ENCODE data around the gene SLC2A9.

SLC2A9 gene

DNA sequence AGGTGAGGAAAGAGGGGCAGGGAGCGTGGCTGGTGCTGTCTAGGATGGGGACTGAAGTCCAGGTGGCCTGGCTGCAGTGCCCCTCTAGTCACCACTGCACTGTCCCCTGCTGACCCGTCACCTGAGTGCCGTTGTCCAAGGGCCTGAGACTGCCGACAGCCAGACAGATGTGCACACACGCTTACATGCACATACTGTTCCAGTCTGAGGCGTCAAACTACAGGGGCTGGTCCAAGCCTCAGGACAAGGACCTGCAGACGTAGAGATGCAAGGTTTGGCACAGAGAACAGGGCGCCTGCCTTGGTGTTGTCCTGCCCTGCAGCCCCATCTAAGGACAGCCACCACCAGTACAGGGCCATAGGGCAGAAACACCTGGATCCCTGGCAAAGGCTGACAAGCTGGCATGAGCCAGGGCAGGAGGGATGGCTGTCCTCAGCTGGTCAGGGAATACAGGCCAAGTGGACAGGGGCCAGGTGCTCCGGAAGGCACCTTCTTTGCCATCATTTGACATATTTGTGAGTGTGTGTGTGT, 1.7 kb downstream of the SLC2A9 start:
- no peak for DNase-seq (ENCODE audit: low spot score)

GRCh38 chr4:10018818-10019461, 2.4 kb downstream of the SLC2A9 start:
- peak; percentile 94 for DNase-seq (ENCODE audit: low spot score)

- no peak for DNase-seq (ENCODE audit: low spot score)
These were observed 4.0 kb downstream of the SLC2A9 start for GRCh38 chr4:10017037-10017893.

GRCh38 chr4:10016169-10016568, 5.1 kb downstream of the SLC2A9 start:
- no peak for DNase-seq (ENCODE audit: low spot score)

- no peak for DNase-seq (ENCODE audit: low spot score)
These were observed 6.0 kb downstream of the SLC2A9 start for GRCh38 chr4:10015140-10015753.

DNA sequence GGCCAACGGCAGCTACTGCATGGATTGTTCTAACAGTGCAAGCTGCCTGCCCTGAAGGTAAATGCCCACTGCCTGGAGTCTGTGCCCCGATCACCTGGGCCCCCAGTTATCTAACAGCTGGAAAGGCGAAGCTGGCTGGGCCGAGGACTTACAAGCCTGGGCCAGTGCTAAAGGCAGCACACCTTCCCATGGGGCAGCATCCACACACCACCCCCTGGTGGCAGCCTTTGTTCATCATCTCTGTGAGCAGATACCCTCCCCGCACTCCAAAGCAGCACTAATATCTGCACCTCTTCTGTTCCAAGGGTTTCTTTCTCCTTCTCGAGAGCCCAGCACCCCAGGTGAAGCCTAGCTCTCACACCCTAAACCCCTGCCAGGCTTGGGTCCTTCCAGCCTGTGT, 7.6 kb downstream of the SLC2A9 start:
- no peak for DNase-seq (ENCODE audit: low spot score)

GRCh38 chr4:10011885-10012284, 9.4 kb downstream of the SLC2A9 start:
- no peak for DNase-seq (ENCODE audit: low spot score)

- no peak for DNase-seq (ENCODE audit: low spot score)
These were observed 10.0 kb downstream of the SLC2A9 start for GRCh38 chr4:10011277-10011676.

DNA sequence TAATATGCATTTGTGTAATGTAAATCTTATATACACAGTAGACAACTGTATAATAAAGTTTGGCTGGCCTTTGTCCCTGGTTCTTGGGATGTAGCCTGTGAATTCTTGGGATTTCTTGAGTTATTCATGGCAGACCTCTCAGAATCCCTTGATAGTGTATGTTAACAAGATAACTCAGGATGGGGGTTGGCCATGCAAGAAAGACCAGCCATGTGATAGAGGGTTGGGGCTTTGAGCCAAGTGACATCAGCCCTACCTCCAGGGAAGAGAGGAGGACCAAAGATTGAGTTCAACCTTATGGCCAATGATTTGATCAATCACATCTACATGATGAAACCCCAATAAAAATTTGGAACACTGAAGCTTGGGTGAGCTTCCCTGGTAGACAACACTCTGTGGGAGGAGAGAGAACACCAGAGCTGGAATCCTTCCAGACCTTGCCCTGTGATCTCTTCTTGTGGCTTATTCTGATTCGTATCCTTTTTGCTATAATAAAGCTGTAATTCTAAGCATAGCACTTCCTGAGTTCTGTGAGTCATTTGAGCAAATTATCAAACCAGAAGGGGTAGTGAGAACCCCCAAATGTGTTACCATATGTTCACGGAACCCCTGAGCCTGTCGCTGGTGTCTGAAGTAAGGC, 11.3 kb downstream of the SLC2A9 start:
- no peak for DNase-seq (ENCODE audit: low spot score)

GRCh38 chr4:10008609-10009005, 12.7 kb downstream of the SLC2A9 start:
- no peak for DNase-seq (ENCODE audit: low spot score)

DNA sequence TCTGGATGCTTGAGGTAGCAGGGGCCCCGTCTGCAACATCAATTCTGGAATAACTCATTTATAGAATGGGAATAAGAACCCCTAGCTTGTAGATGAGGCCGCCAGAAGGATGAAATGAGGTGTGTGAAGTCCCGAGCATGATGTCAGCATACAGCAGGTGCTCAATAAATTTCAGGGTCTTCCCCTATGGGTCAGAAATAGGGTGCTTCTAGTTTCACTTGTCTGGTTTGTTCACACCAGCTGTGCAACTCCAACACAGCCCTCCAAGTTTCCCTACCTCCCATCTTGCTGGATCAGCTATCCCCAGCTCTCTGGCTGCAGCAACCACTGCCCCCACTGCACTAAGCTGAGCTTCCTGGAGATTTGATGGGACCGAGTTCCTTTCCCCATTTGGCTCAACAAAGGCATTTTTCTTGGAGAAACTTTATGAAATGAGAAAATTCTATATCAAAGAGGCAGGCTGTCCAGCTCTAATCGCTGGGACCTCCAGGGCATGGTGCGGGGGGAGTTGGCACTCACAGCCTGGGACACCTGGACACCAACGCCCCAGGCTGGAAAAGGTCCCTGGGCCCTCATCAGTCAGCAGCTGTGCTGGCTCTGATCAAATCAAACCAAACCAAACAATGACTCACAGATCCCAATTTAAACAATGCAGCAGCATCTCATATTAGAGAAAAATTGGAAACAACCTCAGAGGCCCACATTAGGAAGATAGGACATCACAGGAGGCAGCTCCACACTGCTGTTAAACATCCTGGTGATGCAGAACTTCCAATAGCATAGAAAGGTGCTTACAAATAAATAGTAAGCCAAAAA, 13.3 kb downstream of the SLC2A9 start:
- DNase-seq (ENCODE audit: low spot score) = no peak

DNA sequence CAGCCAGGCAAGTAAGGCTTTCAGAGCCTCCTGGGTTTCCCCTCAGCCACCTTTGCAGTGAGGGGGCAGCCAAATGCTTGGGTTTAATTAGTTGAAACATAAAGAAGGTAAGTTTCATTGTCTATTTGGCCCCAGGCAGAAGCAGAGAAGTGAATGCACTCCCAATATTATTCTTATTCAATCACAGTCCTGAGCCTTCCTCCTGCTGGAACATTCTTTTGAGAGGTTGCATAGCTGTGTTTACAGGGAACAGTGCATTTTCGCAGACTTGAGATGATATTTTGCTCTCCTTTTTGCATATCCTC, 13.9 kb downstream of the SLC2A9 start:
- DNase-seq (ENCODE audit: low spot score) = no peak

DNA sequence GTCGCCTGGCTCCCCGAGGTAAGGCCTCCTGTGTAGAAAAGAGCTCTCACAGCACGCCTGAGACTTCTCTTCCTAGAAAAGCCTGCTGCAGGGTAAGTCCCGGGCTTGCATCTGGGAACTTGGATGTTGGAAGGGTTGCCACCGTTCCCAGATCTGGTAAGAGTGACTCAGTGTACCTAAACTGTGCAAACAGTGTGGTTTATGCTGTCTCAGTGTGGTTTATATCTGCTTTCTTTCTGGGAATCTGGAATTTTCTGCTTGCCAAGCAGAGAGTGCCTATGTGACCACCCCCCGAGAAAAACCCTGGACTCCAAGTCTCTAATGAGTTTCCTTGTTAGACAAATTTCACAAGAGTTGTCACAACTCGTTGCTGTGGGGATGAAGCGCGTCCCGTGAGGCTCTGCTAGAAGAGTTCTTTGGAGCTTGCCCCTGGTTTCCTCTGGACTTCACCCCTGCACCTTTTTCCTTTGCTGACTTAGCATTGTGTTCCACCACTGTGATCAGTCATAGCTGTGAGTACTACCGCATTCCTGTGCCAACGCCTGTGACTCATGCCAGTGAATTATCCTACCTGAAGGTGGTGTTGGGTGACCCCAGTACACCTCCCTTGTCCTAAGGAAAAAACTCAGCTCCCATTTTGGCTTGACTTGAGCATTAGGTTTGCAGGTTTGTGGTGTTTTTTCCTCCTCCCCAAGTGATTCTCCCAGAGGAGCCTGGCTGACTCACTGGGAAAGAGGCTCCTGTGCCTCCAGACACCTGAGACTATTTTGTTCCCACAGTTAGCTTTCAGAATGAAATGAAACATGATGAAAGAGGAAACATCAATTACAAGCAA, 14.5 kb downstream of the SLC2A9 start:
- DNase-seq (ENCODE audit: low spot score) = no peak

DNA sequence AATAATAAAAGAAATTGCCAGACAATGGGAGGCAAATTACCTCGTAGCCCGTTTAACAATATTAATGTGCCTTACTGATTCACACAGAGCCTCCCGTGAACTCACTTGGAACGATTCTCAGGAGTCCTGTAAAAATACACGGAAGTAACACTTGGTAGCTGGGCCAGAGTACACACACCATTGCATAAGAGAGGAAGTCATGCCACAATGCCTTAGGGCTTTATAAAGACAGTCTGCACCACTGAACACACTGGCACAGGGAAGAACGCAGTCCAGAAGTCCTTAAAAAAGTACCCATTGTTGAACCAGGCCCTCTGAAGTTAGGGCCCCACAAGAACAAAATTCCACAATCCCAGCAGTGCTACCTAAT, 15.1 kb downstream of the SLC2A9 start:
- DNase-seq (ENCODE audit: low spot score) = no peak

GRCh38 chr4:10005632-10006031, 15.7 kb downstream of the SLC2A9 start:
- no peak for DNase-seq (ENCODE audit: low spot score)

DNA sequence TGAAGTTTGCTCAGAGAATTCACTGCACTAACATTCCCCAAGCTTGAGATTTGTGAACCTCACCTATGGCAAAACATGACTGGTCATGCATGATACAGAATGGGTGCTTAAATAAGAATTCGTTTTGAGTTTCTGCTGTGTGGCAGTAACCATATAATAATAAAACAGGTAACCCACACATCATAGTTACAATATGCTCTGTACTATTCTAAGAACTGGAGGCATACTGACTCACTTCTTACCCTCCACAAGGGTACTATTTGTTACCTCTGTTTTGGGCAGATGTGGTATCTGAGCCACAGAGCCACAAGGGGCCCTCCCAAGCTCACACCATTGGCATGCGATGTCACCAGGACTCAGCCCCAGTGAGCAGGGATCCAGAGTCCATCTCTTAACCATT, 17.6 kb downstream of the SLC2A9 start:
- DNase-seq (ENCODE audit: low spot score) = no peak

GRCh38 chr4:10002278-10002677, 19.0 kb downstream of the SLC2A9 start:
- no peak for DNase-seq (ENCODE audit: low spot score)

DNA sequence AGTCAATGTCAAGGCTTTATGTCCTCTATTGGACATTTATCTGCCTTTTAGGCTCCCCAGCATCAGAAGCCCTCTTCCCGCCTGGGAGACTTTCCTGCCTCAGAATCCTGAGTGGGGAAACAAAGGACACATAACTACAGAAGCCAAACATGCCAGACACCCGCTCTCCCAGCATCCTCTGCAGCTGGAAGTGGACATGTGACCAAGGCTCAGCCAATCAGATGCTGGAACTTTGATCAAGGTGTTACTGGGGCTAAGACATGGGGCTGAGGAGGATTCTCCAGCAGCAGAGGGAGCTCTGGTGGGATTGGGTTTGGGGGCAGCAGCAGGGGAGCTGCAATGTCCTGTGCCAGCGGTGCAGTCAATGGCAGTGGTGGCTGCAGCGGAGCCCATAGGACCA, 19.5 kb downstream of the SLC2A9 start:
- DNase-seq (ENCODE audit: low spot score) = no peak

DNA sequence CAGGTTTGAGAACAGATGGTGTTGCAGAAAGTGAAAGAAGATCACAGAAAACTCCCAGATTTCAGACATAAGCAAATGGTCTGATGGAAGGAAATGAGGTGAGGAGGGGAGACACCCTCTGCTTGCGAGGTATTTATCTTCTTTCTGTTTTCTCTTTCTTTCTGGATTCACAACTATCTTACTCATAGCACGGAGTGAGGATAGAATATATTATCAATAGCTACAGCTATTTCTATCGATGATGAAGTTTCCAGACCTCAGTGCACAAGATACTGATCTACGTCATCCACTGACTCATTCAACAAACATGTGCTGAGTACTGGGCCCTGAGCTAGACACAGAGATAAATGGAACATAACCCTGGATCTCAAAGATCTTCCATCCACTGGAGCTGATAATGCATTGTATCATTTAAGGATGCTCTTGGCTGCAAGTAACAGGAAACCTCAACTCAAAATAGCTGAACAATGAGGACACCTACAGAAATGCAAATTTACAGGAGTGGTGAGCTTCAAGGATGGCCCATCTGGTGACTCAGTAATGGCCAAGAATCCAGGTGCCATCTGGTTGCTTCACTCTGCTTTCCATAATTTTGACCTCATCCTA, 21.2 kb downstream of the SLC2A9 start:
- no peak for DNase-seq (ENCODE audit: low spot score)

- no peak for DNase-seq (ENCODE audit: low spot score)
These were observed 23.4 kb downstream of the SLC2A9 start for GRCh38 chr4:9997886-9998285.

All from CD4-positive, alpha-beta T cell treated with Interleukin-2 at 100 ng/mL for 4 hours (primary cell).